GM19455 (cell line): ENCODE data around the gene HIPK2.
"Not testable (repeated sequence)": the region's sequence is repeated elsewhere in the genome, so short reads cannot be mapped to it uniquely, and the experiment has no call there.

Experiments used
- ATAC-seq: cut with Tn5 transposase; IDR thresholded peaks from one replicate; pipeline ENCODE4 v1.9.1; 2021; ENCODE audit not compliant: unreplicated experiment

The HIPK2 gene

DNA sequence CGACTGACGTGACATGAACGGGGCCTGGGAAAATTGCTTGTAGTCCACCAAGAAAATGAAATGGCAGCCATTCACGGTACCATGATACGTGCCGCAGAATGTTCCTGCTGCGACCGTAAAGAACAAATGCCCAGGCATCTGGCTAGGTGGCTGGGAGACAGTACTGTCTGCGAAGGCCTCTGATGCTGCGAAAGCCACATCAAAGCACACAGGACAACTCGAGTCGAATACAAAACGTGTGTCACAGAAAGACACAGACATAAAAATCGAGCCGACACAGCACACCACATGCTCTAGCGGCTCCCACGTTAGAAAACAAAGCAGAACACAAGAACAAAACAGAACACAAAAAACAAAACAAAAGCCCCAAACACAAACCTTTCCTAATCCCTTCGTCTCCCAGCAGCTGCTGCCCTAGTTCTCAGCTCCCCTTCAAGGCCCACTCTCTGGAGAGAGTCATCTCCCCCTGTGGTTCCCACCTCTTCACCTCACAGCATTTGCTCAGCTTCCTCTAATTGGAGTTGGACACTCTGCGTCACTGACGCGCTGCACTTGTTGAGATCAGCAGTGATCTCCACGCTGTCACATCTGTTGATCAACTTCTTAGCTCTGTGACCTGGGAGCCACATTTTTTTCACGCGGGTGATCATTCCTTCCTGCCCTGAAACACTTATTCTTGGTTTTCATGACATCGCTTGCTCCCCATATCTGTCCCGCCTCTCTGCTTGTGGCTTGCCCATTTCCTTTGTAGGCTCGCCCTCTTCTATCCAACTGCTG, 142.1 kb downstream of the HIPK2 start:
- ATAC-seq: no peak

DNA sequence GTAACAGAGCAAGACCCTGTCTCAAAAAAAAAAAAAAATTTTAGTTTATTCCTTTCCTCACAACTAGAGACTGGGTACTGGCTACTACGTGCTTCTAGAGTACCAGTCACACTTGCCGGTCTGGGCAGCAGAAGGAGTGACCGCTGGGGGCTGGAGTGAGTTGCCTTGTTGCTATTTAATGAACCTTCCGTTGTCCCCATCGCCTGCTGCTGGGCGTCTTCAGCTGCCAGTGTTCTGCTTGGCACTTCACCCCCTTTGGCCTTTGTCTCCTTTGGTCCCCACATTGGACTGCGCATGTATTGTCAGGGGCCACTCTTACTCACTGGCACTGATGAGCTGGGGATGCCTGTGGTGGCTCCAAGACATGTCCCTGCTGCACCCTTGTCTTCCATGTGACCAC, 143.7 kb downstream of the HIPK2 start:
- ATAC-seq: no peak

DNA sequence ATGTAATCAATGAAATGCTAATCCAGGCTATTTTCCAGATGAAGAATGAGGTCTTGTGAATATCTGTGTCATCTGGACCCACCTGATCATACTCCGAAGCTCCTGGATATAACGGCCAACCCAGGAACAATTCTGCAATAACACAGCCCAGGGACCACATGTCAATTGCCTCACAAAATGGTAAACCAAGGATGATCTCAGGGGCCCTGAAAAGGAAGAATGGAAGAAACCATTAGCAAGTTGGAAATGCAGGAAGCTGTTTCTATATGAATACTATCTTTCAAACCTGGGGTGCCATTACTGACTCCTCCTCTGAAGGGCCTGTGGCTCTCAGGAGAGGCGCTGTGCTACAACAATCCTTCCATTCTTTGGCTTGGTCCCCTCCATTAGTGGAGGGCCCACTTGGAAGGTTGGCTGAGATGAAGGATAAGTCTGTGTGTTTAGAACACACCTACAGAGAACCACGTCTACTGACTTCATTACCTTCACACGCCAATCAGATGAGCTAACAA, 146.2 kb downstream of the HIPK2 start:
- no peak for ATAC-seq

DNA sequence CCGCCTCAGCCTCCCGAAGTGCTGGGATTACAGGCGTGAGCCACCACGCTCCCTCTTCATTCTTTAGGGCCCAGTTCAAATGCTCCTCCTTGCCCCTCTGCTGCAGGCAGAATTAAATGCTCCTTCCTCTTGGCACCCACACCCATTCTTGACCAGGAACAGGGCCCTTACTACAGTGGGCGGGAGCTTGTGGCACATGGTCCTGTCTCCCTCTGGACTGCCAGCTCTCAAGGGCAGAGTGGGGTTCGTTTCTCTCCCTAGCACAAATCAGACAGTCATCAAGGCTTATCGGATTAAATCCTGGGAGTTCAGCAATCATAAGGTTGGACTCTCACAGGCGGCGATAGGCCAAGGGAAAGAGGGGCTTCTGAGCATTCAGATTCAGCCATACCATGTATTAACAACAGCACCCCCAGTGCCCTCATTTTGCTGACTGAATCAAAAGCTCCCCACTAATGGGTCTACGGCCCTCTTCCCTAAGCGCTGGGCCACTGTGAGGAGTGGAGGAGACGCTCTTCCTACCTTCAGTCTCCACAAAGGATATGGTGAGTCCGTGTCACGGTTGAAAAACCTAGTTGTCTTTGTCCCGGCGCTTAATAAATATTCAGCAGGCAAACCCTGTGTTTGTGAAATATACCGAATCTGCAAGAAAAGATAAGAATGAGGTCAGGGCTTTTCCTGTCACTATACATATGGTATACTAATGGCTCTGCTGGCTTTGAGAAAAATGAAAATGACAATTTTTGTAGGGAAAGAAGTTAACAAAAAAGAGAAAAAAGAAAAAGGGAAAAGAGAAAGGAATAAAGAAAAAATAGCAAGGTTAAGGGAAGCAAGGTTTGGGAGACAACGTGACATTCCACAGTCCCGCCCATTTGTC, 146.9 kb downstream of the HIPK2 start:
- no peak for ATAC-seq

DNA sequence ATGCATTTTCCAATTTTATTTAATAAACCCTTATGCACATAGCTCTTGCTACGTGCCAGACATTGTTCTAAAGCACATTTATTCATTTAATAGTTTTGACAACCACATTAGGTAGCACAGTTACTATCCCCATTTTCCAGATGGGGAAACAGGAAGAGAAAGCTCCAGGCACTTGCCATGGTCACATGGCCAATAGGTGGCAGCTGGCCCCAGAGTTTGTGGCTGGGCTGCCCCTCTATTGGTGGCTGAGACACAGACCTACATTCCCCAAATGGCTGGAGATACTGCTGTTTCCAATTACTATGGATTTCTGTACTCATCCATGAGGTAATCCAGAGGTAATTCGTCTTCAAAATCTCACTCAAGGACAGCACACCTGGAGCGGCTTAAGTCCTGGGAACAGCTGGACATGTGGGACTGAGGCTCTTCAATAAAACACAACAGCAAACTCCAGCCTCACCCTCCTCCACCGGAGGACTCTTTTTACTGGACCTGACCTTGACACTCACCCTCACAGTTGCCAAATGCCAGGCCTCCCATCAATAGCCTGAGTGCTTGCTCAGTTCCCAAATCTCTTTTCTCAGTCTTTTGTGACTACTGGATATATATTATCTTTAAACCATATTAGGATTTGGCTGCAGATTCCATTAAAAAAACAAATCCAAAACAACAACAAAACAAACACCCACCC, 148.3 kb downstream of the HIPK2 start:
- ATAC-seq: no peak

DNA sequence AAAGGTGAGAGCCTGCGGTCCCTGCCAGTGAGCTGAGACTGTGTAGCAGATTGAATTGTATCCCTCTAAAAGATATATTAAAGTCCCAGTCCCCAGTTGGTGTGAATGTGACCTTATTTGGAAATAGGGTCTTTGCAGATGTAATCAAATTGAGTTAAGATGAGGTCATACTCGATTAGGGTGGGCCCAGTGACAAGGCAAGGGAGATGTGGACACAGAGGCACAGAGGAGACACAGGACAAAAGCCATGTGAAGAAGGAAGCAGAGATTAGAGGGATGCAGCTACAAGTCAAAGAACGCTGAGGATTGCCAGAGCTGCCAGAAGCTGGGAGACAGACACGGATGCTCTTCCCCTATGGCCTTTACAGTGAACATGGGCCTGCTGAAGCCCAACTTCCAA, 150.0 kb downstream of the HIPK2 start:
- ATAC-seq: no peak

DNA sequence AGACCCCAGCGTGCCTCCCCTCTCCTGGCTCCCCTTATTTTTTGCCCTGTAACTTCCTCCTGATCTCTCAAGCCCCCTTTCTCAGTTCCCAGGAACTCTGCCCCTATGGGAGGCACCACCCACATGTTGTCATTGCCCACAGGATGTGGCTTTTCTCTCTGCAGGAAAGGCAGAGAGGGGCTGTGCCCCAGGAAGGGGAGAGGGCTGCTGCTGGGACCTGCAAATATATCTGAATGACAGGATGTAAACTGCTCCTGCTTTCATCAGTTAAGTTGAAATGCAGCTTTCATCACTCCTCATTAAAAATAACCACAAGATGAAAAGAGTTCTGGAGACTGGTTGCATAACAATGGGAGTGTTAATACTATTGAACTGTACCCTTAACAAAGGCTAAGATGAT, 151.0 kb downstream of the HIPK2 start:
- ATAC-seq: no peak

DNA sequence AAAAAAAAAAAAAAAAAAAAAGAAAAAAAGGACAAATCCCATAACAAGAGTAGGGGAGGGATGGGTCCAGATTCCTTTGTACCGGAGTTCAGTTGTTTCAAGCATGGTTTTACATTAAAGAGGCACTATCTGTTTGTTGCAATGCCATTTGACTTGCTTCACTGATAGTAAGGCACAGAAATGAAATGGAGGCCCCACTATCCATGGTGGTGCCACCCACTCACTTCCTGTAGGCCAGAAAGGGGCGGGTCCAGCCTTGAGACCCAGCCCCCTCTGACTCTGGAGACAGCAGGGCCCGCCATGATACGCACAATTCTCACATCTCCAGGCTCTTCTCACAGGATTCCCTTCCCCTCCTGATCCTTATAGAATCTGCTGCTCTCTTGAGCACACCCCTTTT, 154.3 kb downstream of the HIPK2 start:
- no peak for ATAC-seq

DNA sequence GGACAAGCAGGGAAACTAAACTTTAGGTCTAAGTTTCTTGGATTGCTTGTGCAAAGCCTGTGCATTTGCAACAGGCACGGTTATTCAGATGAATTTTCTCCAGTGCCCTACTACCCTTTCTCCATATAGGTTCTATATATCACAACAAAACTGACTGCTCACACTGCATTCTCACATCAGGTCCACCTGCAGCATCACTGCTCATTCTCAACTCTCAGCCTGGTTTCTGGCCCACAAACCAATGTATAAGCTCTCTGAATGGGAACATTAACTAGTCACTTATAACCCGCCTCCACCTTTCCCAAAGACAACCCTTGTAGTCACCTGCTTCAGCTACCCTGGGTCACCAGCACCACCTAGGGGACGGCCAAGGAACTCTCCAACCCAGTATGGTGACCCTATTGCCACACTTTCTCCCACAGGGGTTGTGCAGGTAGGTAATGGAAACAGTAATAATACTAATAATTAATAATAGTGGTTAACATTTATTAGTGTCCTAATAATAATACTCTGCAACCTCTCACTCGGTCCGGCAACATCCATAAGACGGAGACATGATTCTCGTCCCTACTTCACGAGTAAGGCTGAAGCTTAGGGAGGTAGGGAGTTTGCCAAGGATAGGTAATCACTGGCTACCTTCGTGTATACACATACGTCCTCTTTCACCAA, 157.0 kb downstream of the HIPK2 start:
- no peak for ATAC-seq

DNA sequence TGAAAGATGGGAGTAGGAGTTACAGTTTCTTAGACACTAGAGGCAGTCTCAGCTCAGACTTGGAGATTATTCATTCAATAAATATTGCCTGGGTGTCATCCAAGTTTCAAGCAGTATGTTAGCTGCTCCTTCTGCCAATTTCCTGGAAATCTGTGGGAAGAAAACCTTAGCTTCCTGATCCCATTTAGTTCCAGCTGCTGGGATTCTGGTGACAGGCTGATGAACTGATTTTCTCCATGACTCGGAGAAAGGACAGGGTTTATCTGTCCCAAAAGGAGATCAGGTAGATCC, 158.5 kb downstream of the HIPK2 start:
- no peak for ATAC-seq

DNA sequence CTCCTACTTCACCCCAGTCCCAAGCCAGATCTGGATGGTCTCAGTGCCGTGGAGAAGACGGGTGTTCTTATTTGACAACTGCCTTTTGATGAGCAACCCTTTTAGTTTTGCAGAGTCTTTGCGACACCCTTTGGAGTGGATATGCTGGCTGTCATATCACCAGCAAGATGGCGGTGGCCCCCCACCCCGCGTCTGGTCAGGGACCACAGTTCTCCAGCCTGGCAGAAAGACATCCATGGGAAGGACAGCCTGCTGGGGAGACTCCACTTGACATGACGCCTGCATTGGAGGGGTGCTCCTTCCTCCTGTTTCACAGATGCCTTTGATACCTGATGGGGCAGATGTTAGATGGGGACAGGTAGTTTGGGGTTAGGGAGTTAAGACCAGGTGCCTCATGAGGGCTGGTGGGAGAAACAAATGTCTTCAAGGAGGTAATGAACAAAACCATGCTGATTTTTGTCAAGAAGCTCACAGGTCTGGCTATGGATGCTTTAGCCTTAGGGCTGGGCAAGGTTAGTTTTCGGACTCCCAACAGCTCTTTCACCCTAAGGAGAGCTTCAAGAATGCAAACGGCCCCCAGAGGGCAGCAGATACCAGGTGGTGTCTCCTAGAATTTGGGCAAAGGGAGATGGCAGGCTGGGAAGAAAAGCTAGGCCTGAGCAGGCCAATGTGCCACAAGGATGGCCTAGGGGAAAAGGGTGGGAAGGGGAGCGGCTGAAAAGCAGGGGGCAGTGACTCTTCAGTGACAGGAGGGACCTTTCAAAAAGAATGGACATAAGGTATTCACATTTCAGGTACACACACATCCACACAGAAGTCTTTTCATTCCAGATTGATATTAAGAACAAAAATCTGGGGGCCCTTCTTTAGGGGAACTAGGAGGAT, 159.1 kb downstream of the HIPK2 start:
- ATAC-seq: no peak

DNA sequence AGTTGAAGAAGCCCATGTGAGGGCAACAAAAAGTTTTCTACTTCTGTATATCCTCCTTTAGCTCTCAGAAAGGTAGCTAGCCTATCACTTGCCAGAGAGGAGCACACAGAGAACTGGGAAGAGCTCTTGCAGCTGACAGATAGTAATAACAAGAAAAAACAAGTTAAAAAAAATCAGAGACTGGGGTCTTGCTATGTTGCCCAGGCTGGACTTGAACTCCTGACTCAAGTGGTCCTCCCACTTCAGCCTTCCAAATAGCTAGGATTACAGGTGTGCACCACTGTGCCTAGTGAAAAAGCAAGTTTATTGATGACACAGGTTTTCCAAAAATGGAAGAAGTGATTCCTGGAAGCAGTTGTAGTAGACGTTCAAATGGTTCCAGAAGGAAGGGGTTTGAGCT, 160.7 kb downstream of the HIPK2 start:
- ATAC-seq: no peak

DNA sequence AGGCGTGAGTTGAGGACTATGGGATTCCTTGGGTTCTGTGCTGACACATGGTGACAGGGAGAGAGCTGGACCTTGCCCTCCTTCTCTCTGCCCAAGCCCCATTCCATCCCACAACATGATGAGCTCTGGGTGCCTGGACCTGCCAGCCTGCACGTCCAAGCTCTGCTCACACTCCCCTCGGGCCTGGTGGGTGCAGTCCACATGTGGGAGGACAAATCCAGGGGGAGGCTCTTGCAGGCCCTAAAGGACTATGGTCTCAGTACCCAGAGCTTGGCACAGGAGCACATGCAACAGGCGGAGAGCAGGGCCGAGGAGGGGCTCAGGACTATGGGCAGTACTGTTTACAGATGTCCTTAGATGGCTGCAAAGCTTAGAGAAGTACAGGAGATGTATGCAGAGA, 162.9 kb downstream of the HIPK2 start:
- no peak for ATAC-seq

DNA sequence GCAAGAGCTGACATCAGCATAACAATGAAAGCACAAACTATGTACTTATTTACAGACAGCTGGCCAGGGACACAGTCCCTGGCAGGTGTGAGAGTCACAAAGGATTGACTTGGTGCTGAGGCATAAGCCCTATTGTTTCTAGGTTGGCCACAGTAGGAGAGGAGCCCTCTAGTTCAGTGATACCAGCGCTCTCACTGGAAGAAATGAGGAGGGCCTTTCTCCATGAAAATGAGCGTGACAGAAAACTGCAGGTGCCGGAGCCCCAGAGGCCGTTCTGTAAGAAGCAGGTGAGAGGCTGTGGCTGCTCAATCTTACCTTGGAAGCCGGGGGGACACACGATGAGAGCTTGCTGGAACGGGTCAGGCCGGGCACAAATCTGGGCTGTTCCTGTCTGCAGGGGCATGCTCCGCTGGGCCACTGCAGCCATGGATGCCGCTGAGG, 163.8 kb downstream of the HIPK2 start:
- ATAC-seq: no peak

DNA sequence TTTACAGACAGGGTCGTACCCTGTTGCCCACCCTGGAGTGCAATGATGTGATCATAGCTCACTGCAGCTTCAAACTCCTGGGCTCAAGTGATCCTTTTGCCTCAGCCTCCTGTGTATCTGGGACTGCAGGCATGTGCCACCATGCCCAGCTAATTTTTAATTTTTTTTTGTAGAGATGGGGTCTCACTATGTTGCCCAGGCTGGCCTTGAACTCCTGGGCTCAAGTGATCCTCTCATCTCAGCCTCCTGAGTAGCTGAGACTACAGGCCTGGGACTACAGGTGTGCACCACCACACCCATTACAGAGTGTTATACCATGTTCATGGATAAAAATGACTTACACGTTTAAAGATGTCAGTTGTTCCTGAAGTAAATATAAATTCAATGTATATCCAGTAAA, 166.2 kb downstream of the HIPK2 start:
- ATAC-seq: not testable (repeated sequence)

DNA sequence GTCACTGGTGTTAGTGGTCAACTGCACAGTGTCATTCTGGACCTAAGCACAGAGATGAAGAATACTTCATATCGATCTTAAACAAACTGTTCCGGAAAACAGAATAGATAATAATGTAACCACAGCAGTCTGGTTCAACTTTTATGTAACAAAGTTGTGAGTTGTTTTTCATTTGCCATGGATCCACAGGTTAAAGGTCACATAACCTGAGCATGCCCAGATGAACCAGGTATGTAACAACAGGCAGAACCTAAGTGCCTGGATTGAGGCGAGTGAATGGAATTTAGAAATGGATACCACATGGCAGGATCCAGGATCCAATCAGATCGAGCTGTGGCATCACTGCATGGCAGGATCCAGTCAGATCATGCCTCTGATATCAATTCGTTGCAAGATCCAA, 167.2 kb downstream of the HIPK2 start:
- ATAC-seq: no peak

DNA sequence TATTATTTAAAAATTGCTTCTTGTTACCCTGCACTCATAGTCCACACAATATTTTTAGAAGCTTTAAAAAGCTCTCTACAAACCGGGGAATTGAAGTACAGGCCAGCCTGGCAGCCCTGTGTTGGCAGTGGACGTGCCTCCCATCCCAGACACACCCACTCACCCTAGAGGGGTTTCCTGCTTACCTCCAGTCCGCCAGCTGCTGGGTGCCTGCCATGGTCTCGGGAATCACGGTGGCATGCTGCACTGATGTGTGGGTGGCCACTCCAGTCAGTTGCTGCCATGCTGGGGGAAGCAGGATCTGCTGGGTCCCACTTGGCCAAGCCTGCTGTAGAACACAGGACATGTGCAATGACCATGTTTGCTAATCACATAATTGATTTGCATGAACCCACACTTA, 173.9 kb downstream of the HIPK2 start:
- ATAC-seq: no peak

DNA sequence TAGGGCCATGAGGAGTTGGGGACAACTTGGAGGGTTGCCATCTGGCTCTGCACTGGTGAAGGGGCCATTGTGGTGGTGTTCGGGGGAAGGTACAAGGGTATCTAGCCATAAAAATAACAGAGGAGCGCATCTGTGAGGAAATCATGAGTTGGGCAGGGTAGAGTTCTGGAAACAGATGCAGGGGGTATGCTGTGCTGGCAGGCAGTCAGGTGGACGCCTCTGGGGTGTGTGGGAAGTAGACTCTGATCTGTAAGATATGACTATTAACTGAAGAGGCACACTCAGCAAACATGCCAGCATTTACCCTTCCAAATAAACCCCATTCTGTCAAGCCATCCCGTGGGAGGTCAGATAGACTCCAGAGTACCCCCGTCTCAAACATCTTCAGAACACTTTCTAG, 174.5 kb downstream of the HIPK2 start:
- no peak for ATAC-seq

DNA sequence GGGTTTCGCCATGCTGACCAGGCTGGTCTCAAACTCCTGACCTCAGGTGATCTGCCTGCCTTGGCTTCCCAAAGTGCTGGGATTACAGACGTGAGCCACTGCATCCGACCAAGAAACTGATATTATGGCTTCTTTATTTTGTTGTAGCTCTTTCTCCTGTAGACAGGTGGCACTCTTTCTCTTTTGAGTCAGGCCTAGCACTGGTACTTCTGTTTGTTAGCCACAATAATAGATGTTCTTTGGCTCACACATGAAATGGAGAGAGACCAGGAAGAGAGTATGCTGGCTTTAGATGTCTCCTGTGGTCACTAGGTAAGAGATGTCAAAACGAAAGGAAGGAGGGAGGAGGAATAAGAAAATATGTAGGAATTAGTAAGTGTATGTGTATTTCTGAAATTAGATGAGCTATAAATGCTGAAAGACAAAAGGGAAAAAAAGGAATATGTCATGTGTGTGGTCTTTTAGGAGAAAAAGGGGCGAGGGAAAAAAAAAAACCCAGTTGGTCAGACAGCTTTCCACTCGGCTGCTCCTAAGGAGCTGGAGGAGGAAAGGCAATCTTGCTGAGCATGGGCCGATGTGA, 175.6 kb downstream of the HIPK2 start:
- ATAC-seq: no peak

DNA sequence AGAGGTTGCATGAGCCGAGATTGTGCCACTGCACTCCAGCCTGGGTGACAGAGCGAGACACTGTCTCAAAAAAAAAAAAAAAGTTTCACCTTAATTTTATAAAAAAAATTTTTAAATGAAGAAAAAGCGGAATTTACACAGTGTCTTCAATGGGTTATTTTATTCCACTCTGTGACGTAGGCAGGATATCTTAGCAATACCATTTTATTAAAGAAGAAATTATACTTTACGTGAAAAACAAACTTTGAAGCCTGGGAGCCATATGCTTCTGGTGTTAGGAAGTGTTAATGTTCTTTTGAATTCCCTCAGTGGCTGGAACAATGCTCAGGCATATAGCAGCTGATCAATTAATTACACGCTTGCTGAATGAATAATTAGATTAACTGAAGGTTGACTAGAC, 176.6 kb downstream of the HIPK2 start:
- ATAC-seq: no peak
